Lower leg skin (tissue), 3 donors: ENCODE measurements around the gene ALDH1B1.

Experiments used
- POLR2A ChIP-seq, 2 donors: fragments of 450-650 bp; IDR thresholded peaks; one replicate each; pipeline ENCODE4 v1.6.1; 2016 to 2017; ENCODE audit warnings: antibody characterized with exemption in 2 of 2, mild to moderate bottlenecking in 1 of 2, moderate library complexity in 1 of 2
- TF ChIP-seq, protein P1 (sequence below), 3 donors: fragments of 450-650 bp; IDR thresholded peaks; one replicate each; pipeline ENCODE4 v1.5.1; 2016; ENCODE audit warnings: antibody characterized with exemption in 3 of 3, mild to moderate bottlenecking in 3 of 3, moderate library complexity in 2 of 3

DNA sequence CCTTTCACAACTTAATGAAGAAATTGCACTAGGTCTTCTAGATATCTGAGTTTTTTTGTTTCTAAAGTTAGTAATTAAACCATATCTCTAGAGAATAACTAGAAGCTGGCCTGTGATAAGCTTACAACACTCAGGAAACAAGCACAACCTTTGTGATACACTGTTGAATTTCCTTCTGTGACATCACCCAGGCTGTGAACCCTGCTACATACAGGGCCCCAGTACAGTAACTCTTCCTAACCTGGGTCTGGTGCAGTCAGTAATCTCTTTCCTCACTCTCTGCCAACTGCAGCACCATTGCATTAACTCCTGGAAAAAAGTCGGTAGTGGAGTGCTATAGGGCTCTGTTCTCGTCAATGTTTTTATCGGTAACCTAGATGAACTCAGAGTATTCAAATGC is 42.4 kb downstream of the ALDH1B1 start:
- TF ChIP-seq, protein P1, sequence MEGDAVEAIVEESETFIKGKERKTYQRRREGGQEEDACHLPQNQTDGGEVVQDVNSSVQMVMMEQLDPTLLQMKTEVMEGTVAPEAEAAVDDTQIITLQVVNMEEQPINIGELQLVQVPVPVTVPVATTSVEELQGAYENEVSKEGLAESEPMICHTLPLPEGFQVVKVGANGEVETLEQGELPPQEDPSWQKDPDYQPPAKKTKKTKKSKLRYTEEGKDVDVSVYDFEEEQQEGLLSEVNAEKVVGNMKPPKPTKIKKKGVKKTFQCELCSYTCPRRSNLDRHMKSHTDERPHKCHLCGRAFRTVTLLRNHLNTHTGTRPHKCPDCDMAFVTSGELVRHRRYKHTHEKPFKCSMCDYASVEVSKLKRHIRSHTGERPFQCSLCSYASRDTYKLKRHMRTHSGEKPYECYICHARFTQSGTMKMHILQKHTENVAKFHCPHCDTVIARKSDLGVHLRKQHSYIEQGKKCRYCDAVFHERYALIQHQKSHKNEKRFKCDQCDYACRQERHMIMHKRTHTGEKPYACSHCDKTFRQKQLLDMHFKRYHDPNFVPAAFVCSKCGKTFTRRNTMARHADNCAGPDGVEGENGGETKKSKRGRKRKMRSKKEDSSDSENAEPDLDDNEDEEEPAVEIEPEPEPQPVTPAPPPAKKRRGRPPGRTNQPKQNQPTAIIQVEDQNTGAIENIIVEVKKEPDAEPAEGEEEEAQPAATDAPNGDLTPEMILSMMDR (IDR thresholded peaks at IDR 0.05): no peak
- TF ChIP-seq POLR2A (IDR thresholded peaks at IDR 0.05): no peak
